ENCODE results near the gene CTXN1. TPM values are rescaled to one million over a fixed set of nuclear protein-coding genes. Genes with fewer than 3 reads are reported as not detected.

The CTXN1 gene
- total and polyA plus RNA-seq, 2 experiments from 2014 or later = 22.8 to 48.5 TPM

DNA sequence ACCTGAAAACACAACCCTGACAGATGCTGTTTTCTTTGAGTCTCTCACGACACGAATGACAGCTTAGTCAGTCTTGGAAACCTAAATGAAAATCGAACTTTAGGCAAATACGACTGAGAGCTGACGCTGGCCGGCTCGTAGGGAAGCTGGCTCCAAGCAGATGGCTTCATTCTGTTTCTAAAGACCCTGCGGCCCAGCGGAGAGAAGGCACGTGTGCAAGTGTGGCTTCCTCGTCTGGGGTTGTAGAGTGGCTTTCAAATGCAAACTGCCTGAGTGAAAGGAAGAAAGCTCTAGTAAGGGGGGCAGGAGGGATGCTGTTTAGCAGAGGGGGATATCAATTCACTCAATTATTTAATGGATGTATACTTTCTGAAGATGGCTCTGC, 43.6 kb upstream of the CTXN1 start:
- TF ChIP-seq, protein P1, sequence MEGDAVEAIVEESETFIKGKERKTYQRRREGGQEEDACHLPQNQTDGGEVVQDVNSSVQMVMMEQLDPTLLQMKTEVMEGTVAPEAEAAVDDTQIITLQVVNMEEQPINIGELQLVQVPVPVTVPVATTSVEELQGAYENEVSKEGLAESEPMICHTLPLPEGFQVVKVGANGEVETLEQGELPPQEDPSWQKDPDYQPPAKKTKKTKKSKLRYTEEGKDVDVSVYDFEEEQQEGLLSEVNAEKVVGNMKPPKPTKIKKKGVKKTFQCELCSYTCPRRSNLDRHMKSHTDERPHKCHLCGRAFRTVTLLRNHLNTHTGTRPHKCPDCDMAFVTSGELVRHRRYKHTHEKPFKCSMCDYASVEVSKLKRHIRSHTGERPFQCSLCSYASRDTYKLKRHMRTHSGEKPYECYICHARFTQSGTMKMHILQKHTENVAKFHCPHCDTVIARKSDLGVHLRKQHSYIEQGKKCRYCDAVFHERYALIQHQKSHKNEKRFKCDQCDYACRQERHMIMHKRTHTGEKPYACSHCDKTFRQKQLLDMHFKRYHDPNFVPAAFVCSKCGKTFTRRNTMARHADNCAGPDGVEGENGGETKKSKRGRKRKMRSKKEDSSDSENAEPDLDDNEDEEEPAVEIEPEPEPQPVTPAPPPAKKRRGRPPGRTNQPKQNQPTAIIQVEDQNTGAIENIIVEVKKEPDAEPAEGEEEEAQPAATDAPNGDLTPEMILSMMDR (IDR thresholded peaks at IDR 0.05; ENCODE audit: low read depth, low read length) = no peak
- Histone ChIP-seq H3K27me3 (no peaks in the 10 kb centered on the region), H3K36me3 (peaks cover 37% of the 10 kb centered on the region), H3K4me1 (ENCODE audit: low read depth) (no peaks in the 10 kb centered on the region), H3K27ac (no peak overlapping the region), H3K9me3 (ENCODE audit: low read depth) (no peaks in the 10 kb centered on the region), H3K4me3 (no peak overlapping the region)
- DNase-seq (ENCODE audit: low read depth in 1 of 2, low spot score in 1 of 2) = no peak

DNA sequence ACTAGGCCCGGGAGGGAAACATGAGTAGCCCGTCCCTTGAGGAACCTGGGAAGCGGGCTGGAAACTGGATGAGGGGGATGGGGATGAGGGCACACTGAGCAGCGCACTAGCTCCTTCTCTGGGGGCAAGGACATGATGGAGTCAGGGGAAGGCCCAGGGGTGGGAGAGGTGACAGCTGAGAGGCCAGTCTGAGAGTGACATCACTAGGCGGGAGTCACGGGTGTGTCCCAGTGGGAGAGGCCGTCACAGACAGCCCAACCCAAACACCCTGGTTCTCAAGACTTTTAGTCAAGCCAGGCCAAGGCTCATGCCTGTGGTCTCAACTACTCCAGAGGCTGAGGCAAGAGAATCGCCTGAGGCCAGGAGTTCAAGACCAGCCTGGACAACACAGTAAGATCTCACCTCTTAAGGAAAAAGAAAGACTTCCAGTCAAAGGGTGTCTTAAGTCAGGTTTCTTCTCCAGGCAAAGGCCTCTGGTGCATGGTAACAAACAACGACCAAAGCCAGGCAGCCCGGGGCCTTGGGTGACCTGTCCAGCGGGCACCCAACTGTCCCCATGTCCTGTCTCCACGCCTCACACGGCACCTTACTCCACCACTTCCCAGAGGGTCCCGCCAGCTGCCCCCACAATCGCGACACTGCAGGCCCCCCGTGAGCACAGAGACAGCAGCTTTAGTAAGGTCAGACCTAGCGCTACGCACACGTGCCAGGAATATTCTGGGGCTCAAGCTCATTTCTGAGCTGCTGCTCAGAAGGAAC, 43.0 kb upstream of the CTXN1 start:
- Histone ChIP-seq H3K4me3 (no peak overlapping the region), H3K9me3 (ENCODE audit: low read depth) (no peaks in the 10 kb centered on the region), H3K36me3 (peaks cover 38% of the 10 kb centered on the region), H3K27me3 (no peaks in the 10 kb centered on the region), H3K4me1 (ENCODE audit: low read depth) (no peaks in the 10 kb centered on the region), H3K27ac (no peak overlapping the region)
- no peak for DNase-seq (ENCODE audit: low read depth in 1 of 2, low spot score in 1 of 2)
- TF ChIP-seq, protein P1 (IDR thresholded peaks at IDR 0.05; ENCODE audit: low read depth, low read length) = no peak

DNA sequence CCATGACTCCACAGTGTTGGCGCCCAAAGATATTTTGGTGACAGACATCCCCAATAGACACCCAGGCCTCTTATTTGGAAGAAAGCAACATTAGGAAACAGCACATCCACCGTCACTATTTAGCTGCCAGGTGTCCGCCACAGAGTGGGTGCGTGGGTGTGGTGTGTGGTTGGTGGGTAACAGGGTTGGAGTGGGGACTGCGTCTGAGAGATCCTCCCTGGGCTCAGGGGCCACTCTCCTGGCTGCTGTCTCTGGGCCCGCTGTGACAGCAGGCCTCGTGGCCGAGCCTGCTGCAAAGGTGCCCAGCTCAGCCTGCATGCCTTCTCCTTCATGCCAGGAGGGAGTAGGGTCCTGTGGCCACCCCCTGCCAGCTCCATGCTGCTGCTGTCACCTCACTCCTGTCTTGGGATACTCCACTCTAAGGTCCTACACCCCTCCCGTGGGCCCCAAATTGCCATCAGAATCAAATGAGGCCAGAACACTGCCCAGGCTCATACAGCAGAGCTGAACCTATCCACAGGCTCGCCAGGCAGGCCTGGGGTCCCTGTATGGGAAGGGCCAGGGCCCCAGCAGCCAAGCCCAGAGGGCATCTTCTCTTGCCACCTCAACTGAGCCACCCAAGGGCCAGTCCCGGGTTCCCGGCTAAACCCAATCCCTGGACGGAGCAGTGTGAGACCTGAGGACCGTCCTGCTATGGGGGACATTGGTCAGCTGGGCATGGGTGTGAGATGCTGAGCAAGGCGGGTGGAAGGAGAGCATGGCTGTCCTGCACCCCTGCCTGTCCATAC, 42.3 kb upstream of the CTXN1 start:
- Histone ChIP-seq H3K36me3 (peaks cover 34% of the 10 kb centered on the region), H3K27ac (no peak overlapping the region), H3K4me1 (ENCODE audit: low read depth) (no peaks in the 10 kb centered on the region), H3K4me3 (no peak overlapping the region), H3K9me3 (ENCODE audit: low read depth) (no peaks in the 10 kb centered on the region), H3K27me3 (no peaks in the 10 kb centered on the region)
- TF ChIP-seq, protein P1 (IDR thresholded peaks at IDR 0.05; ENCODE audit: low read depth, low read length) = no peak
- DNase-seq (ENCODE audit: low read depth in 1 of 2, low spot score in 1 of 2) = no peak

DNA sequence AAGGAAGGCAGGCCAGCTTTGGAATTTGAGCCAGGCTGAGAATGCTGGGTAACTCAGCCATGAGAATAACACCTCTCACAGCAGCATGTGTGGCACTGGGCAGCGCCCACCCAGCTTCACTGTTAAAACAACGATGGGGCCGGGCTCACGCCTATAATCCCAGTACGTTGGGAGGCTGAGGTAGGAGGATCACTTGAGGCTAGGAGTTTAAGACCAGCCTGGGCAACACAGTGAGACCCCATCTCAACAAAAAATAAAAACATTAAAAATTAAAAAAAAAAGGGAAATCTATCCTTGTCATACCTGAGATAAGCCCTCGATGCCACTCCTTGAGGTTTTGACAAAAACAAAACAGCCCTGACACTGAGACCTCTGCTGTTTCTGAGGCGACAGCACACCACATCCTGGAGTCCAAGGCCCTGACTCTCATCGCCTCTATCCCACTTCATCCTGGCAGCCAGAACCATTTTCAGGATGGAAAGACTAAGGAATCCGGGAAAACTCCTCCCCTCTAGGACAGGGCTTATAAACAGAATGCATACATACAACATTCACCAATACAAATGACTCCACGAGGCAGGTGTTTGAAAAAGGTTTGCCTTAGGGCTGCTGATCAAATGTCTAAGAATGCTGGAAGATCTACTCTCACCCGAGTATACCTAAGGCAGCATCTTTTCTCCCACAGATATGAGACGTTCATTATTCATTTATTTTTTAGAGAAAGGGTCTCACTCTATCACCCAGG, 40.2 kb upstream of the CTXN1 start:
- Histone ChIP-seq H3K4me1 (ENCODE audit: low read depth) (no peaks in the 10 kb centered on the region), H3K36me3 (peaks cover 41% of the 10 kb centered on the region), H3K27ac (no peak overlapping the region), H3K9me3 (ENCODE audit: low read depth) (no peaks in the 10 kb centered on the region), H3K4me3 (no peak overlapping the region), H3K27me3 (no peaks in the 10 kb centered on the region)
- TF ChIP-seq, protein P1 (IDR thresholded peaks at IDR 0.05; ENCODE audit: low read depth, low read length) = no peak
- no peak for DNase-seq (ENCODE audit: low read depth in 1 of 2, low spot score in 1 of 2)

DNA sequence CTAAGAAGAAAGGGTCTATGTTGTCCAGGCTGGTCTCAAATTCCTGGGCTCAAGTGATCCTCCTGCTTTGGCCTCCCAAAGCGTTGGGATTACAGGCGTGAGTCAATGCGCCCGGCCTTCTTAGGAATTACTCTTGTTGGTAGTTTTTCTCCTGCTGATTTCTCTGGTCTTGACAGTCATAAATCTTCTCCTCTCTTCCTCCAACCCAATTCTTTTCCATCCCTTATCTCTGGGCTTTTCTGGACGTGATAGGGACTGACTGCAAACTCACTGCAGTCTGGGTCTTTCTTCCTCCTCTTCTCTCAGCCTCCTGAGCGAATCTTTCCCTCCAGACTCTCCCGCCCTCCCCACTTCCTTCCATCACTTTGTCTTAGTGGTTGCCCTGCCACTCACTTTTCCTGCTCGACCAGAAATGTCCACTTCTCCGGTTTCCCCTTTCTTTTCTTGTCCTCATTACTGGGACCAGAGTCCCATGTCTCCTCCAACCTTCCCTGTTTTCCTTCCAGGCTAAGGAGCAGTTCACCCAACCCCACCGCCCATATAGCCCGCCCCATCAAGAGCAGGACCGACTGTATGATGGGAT, 39.4 kb upstream of the CTXN1 start:
- DNase-seq (ENCODE audit: low read depth in 1 of 2, low spot score in 1 of 2) = no peak
- Histone ChIP-seq H3K27me3 (no peaks in the 10 kb centered on the region), H3K4me3 (no peak overlapping the region), H3K36me3 (peaks cover 48% of the 10 kb centered on the region), H3K27ac (no peak overlapping the region), H3K4me1 (ENCODE audit: low read depth) (no peaks in the 10 kb centered on the region), H3K9me3 (ENCODE audit: low read depth) (no peaks in the 10 kb centered on the region)
- TF ChIP-seq, protein P1 (IDR thresholded peaks at IDR 0.05; ENCODE audit: low read depth, low read length) = no peak
